Lower leg skin (tissue), 4 donors: ENCODE measurements around the gene RASL10A. TPM values are rescaled to one million over a fixed set of nuclear protein-coding genes. Genes with fewer than 3 reads are reported as not detected.

Experiments
- DNase-seq, 2 donors: peaks; one replicate each; pipeline ENCODE4 v3.0.0-alpha.2; 2019; ENCODE audit warnings: low spot score in 2 of 2
- H3K4me3 ChIP-seq: fragments of 200-600 bp; sonication (generic); 2 replicates; pipeline ENCODE4 v1.5.1; 2017; ENCODE audit warnings: mild to moderate bottlenecking, low read depth; ENCODE audit not compliant: poor library complexity, severe bottlenecking
- POLR2A ChIP-seq, 2 donors: fragments of 450-650 bp; IDR thresholded peaks; one replicate each; pipeline ENCODE4 v1.6.1; 2016 to 2017; ENCODE audit warnings: antibody characterized with exemption in 2 of 2, mild to moderate bottlenecking in 1 of 2, moderate library complexity in 1 of 2
- WGBS, 2 donors: methylation state at CpG; one replicate each; pipeline ENCODE4 v1.1.5; 2018; 5-methylcytosine and 5-hydroxymethylcytosine counted together
- intact Hi-C: fragments of 100-400 bp; cut with DNase I; formaldehyde crosslinking; loops from one replicate; pipeline ENCODE4 v1.15.0; 2023; ENCODE audit warnings: low total_unique reads
- total RNA-seq, 4 donors: library from RNA; depleted of rRNA; stranded (reverse); fragments of >200 nt; gene quantifications; one replicate each; pipeline ENCODE4 v1.1.0, GENCODE V29; 2016
- TF ChIP-seq, protein P1 (sequence below), 3 donors: fragments of 450-650 bp; IDR thresholded peaks; one replicate each; pipeline ENCODE4 v1.5.1; 2016; ENCODE audit warnings: antibody characterized with exemption in 3 of 3, mild to moderate bottlenecking in 3 of 3, moderate library complexity in 2 of 3

Gene RASL10A
- total RNA-seq, 4 donors from 2014 or later = 0.17 to 2.9 (median 0.80) TPM

DNA sequence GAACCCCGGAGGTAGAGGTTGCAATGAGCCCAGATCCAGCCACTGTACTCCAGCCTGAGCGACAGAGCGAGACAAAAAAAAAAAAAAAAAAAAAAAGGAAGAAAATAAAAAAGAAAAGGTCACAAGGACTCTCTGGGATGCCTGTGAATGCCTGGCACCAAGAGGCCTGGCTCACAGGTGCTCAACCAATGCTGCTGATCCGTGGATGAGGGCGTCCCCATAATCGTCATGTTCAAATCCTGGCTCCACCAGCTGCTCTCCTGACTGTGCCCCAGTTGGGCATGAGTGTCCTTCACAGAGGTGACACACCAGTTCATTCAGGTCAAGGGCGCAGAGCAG, 9.7 kb downstream of the RASL10A start:
- TF ChIP-seq POLR2A (IDR thresholded peaks at IDR 0.05) = no peak
- TF ChIP-seq, protein P1, sequence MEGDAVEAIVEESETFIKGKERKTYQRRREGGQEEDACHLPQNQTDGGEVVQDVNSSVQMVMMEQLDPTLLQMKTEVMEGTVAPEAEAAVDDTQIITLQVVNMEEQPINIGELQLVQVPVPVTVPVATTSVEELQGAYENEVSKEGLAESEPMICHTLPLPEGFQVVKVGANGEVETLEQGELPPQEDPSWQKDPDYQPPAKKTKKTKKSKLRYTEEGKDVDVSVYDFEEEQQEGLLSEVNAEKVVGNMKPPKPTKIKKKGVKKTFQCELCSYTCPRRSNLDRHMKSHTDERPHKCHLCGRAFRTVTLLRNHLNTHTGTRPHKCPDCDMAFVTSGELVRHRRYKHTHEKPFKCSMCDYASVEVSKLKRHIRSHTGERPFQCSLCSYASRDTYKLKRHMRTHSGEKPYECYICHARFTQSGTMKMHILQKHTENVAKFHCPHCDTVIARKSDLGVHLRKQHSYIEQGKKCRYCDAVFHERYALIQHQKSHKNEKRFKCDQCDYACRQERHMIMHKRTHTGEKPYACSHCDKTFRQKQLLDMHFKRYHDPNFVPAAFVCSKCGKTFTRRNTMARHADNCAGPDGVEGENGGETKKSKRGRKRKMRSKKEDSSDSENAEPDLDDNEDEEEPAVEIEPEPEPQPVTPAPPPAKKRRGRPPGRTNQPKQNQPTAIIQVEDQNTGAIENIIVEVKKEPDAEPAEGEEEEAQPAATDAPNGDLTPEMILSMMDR (IDR thresholded peaks at IDR 0.05) = no peak
- DNase-seq = no peak
- H3K4me3 ChIP-seq = no peak overlapping the region
- intact Hi-C loops = no loop called here
- whole genome bisulfite sequencing, 2 donors = 48 to 49% methylated on average over 6 to 7 of the region's 7 CpGs

DNA sequence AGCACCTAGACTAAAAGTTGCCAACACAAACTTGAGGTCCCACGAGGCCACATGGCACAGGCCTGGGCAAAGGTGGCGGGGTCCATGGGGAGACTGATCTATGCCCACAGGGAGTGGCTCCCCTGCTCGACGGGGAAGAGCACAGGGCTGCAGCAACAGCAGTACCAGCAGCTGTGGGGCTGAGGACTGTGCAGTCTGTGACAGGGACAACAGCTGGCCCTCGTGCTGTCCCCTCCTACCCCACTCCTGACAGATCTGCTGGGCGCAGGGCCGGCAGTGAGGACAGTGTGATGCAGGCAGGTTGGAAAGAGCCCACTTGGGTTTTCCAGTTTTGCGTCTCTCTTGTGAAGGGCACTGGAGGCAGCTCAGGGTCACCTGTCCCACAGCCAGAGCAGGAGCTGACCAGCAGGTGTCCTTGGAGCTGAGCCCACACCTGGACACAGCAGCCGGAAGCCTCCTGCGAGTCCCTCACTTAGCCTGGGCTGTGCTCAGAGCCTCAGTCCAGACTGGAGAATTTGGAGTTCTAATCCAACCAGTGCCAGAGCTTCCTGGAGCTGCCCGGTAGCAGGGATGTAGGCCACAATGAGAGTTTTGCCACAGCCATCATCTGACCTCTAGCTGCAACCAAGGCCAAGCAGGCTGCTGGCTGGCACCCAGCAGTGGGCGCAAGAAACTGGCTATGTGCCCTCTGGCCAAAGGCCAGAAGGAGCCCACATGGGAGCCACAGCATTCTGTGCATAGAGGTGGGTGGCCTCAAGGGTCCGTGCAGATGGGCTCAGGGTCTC, 12.6 kb downstream of the RASL10A start:
- no peak overlapping the region for H3K4me3 ChIP-seq
- WGBS, 2 donors = 38 to 45% methylated on average over 12 to 13 of the region's 13 CpGs
- TF ChIP-seq POLR2A (IDR thresholded peaks at IDR 0.05) = no peak
- TF ChIP-seq, protein P1 (IDR thresholded peaks at IDR 0.05) = no peak
- intact Hi-C loops = no loop called here
- DNase-seq = peak in 1 of 2 donors; percentile 83

DNA sequence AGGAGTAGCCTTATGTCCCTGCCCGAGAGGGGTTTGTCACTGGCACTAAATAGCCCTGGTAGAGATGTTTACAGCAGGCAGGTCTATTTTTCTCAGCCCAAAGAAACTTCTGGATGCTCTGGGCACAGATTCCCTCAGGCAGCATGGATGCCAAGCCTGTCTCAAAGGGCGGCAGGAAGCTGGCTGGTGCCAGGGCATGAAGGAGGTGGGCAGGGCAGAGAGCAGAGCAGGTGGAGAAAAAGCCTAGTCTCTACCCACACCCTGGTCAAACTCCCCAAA, 13.2 kb downstream of the RASL10A start:
- intact Hi-C loops = no loop called here
- DNase-seq = no peak
- no peak overlapping the region for H3K4me3 ChIP-seq
- 27 to 29% methylated on average over 2 of the region's 2 CpGs for WGBS, 2 donors
- TF ChIP-seq POLR2A (IDR thresholded peaks at IDR 0.05) = no peak
- TF ChIP-seq, protein P1 (IDR thresholded peaks at IDR 0.05) = no peak

DNA sequence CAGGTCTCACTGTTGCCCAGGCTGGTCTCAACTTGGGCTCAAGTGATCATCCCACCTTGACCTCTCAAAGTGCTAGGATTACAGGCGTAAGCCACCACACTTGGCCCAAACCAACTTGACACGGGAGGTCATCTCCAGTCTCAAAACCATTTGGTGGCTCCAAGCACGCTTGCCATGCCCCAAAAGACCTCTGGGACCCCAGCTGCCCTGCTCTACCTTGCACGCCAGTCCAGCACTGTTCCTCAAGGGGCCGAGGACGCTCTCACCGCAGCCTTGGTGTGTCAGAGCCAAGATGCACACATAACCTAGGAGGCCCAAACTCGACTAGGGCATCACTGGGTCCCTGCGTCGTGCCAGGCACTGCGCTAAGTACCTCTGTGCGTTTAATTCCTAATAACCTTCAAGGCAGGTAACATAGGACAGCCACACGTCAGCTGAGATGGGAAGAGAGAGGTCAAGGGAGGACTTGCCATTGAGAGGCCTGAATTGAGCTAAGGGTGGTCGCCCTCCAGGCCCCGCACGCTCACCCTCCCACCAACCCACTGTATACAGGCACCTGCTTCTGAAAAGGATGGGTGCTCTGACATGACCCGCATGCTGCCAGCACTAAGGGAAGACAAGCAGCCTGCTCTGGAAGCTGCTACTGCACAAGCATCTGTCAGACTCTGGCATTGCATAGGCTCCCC, 13.6 kb downstream of the RASL10A start:
- 84 to 86% methylated on average over 16 to 17 of the region's 17 CpGs for WGBS, 2 donors
- intact Hi-C loops = no loop called here
- DNase-seq = peak in 1 of 2 donors; percentile 85

DNA sequence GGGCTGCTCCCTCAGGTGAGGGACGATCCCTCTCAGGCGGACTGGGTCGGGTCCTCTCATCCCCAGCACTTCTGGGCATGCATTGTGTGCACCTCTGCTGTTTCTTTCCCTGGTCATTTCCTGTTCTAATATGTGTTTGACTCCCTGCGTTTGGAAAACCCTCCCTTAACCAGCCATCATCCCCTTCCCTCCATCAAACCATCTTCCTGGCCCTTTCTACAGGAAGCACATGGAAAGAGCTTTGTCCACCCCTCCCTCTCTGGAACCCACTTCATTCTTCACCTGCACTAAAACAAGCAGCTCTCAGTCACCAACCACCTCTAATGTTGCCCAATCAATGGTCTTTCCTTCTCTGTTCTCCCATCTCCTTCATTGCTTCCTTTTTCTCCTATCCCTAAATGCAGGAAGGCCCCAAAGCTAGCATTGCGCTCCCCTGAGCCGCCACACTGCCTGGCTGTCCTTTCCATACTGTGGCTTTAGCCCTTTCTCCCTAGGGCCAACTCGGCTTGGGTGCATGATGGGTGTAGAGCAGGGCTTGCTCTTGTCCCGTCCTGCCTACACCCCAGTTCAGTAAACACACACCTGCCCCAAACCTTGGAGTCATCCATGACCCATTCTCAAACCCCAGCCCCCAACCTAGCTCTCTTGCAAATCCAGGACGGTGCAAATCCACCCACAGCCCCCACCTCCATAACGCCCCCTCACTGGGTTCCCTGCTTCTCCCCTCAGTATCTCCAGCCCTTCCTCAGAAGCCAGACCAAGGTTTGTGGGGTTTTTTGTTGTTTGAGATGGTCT, 14.5 kb downstream of the RASL10A start:
- intact Hi-C loops = no loop called here
- TF ChIP-seq, protein P1 (IDR thresholded peaks at IDR 0.05) = no peak
- no peak for TF ChIP-seq POLR2A (IDR thresholded peaks at IDR 0.05)
- H3K4me3 ChIP-seq = no peak overlapping the region
- peak in 1 of 2 donors; percentile 75 for DNase-seq
- WGBS, 2 donors = 67 to 72% methylated on average over 10 of the region's 10 CpGs

More for the DNA sequence above, 13.6 kb downstream of the RASL10A start:
- no peak for TF ChIP-seq POLR2A (IDR thresholded peaks at IDR 0.05)
- TF ChIP-seq, protein P1 (IDR thresholded peaks at IDR 0.05) = no peak
- no peak overlapping the region for H3K4me3 ChIP-seq
